HG03565 (cell line): Measurements from ENCODE around the gene NME7.
A peak's percentile ranks its signal among the peaks of the same experiment; 100 is the strongest.
"Not testable (repeated sequence)": the region's sequence is repeated elsewhere in the genome, so short reads cannot be mapped to it uniquely, and the experiment has no call there.

Experiments
- ATAC-seq: cut with Tn5 transposase; IDR thresholded peaks from one replicate; pipeline ENCODE4 v1.9.1; 2021; ENCODE audit warnings: mild to moderate bottlenecking, moderate library complexity; ENCODE audit not compliant: unreplicated experiment

NME7 gene

GRCh38 chr1:169132512-169133227 is 234.9 kb downstream of the NME7 start:
- no peak for ATAC-seq

GRCh38 chr1:169130683-169131082 is 236.9 kb downstream of the NME7 start:
- ATAC-seq = no peak

GRCh38 chr1:169129109-169129784 is 238.3 kb downstream of the NME7 start:
- ATAC-seq = no peak

GRCh38 chr1:169128562-169128961 is 239.0 kb downstream of the NME7 start:
- no peak for ATAC-seq

GRCh38 chr1:169127305-169127704 is 240.3 kb downstream of the NME7 start:
- no peak for ATAC-seq

GRCh38 chr1:169126335-169126734 is 241.3 kb downstream of the NME7 start:
- no peak for ATAC-seq

GRCh38 chr1:169125597-169125996 is 242.0 kb downstream of the NME7 start:
- not testable (repeated sequence) for ATAC-seq

- no peak for ATAC-seq
Measured at GRCh38 chr1:169124459-169124858, 243.1 kb downstream of the NME7 start.

GRCh38 chr1:169122976-169123375 is 244.6 kb downstream of the NME7 start:
- ATAC-seq = peak; percentile 74

- no peak for ATAC-seq
Measured at GRCh38 chr1:169121146-169121923, 246.3 kb downstream of the NME7 start.

- ATAC-seq = no peak
Measured at GRCh38 chr1:169120066-169120465, 247.5 kb downstream of the NME7 start.

GRCh38 chr1:169119405-169119804 is 248.2 kb downstream of the NME7 start:
- no peak for ATAC-seq

- no peak for ATAC-seq
Measured at GRCh38 chr1:169118227-169118626, 249.4 kb downstream of the NME7 start.

- no peak for ATAC-seq
Measured at GRCh38 chr1:169117599-169117998, 250.0 kb downstream of the NME7 start.

GRCh38 chr1:169117014-169117413 is 250.6 kb downstream of the NME7 start:
- no peak for ATAC-seq

- ATAC-seq = no peak
Measured at GRCh38 chr1:169115891-169116585, 251.6 kb downstream of the NME7 start.

- no peak for ATAC-seq
Measured at GRCh38 chr1:169113613-169114119, 253.9 kb downstream of the NME7 start.

GRCh38 chr1:169112241-169112640 is 255.4 kb downstream of the NME7 start:
- ATAC-seq = no peak

GRCh38 chr1:169111472-169111871 is 256.1 kb downstream of the NME7 start:
- ATAC-seq = no peak

- ATAC-seq = no peak
Measured at GRCh38 chr1:169110689-169111447, 256.7 kb downstream of the NME7 start.
